H54 (cell line): ENCODE results near the gene NXPE3.

Experiments
- DNase-seq: peaks from one replicate; pipeline ENCODE4 v3.0.0; 2011; ENCODE audit warnings: low spot score, mixed read lengths; ENCODE audit not compliant: insufficient read length
- FAIRE-seq: peaks from 3 replicates; lab custom pipeline; 2011; peaks lifted over from hg19 to GRCh38; lab: Jason Lieb, UNC
- POLR2A ChIP-seq: IDR thresholded peaks from 2 replicates; pipeline ENCODE4 v1.6.1; 2011; ENCODE audit warnings: low read depth, mild to moderate bottlenecking, low read length

Gene NXPE3

GRCh38 chr3:101780661-101781060 is 1.6 kb downstream of the NXPE3 start:
- FAIRE-seq: peak; percentile 84
- no peak for TF ChIP-seq POLR2A
- DNase-seq: peak; percentile 26

GRCh38 chr3:101781166-101781565 is 2.2 kb downstream of the NXPE3 start:
- DNase-seq (no peak), FAIRE-seq (no peak)
- no peak for TF ChIP-seq POLR2A

DNA sequence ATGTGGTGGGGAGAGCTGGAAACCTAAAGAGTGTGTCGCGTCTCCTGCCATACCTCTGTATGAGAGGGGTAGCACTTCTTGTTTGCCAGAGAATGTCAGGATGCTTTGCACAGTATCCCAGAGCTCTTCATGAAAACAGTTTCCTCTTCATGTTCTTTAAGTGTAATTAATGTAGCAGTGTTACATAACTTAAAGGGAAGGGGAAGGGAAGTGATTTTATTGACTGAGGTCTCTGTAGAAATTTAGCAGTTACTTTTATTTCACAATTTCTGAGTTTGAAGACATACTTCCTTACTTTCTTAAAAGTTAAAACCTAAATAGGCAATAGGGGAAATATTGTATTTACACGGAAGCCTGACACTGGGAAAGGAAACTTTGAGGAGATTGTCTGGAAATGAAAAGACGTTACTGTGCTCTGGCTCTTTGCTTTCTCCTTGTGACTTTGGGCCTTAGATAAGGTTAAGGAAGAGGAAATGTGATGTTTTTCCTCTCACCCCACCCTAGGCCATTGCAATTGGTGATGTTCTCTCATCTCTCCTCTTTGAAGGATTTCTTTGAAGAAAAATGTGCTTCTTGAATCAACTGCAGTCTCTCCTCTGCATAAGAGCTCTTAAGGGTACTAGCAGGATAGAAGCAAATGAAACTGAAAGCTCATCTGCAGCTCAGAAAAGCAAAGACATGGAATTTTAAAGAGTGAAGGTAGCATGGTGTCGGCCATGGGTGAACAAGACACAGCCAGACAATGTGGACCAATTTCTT is 6.0 kb downstream of the NXPE3 start:
- DNase-seq (no peak), FAIRE-seq (no peak)
- TF ChIP-seq POLR2A: no peak

DNA sequence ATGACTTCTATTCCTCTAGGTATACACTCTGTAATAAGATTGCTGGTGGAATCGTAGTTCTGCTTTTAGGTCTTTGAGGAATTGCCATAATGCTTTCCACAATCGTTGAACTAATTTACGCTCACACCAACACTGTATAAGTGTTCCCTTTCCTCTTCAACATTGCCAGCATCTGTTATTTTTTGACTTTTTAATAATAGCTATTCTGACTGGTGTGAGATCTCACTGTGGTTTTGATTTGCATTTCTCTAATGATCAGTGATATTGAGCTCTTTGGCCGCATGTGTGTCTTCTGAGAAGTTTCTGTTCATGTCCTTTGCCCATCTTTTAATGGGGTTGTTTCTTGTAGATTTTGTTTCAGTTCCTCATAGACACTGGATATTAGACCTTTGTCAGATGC is 12.8 kb downstream of the NXPE3 start:
- no peak for TF ChIP-seq POLR2A
- FAIRE-seq: no peak
- DNase-seq: no peak

GRCh38 chr3:101796077-101796680 is 17.2 kb downstream of the NXPE3 start:
- peak; percentile 50 for FAIRE-seq

GRCh38 chr3:101801174-101801573 is 22.2 kb downstream of the NXPE3 start:
- TF ChIP-seq POLR2A: no peak
- DNase-seq (no peak), FAIRE-seq (no peak)

More at GRCh38 chr3:101796077-101796680, 17.2 kb downstream of the NXPE3 start:
- DNase-seq: no peak
- no peak for TF ChIP-seq POLR2A

DNA sequence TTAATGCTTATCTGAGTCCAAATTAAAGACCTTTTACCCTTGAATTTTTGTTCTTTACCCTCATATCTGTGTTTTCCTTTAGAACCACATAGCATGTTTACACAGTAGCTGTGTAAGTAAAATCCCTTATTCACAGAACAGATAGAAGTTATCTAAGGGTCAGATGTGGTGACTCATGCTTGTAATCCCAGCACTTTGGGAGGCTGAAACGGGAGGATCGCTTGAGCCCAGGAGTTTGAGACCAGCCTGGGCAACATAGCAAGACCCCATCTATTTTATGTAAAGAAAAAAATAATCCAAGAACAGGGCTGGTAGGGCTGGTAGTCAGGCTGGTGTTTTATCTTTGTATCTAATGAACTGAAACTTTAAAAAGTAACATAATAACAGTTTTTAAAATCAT is 23.2 kb downstream of the NXPE3 start:
- no peak for TF ChIP-seq POLR2A
- DNase-seq (no peak), FAIRE-seq (no peak)

GRCh38 chr3:101803173-101803782 is 24.3 kb downstream of the NXPE3 start:
- FAIRE-seq (peak; percentile 94), DNase-seq (no peak)

GRCh38 chr3:101803939-101804338 is 24.9 kb downstream of the NXPE3 start:
- FAIRE-seq (no peak), DNase-seq (no peak)
- no peak for TF ChIP-seq POLR2A

More at GRCh38 chr3:101803173-101803782, 24.3 kb downstream of the NXPE3 start:
- no peak for TF ChIP-seq POLR2A

DNA sequence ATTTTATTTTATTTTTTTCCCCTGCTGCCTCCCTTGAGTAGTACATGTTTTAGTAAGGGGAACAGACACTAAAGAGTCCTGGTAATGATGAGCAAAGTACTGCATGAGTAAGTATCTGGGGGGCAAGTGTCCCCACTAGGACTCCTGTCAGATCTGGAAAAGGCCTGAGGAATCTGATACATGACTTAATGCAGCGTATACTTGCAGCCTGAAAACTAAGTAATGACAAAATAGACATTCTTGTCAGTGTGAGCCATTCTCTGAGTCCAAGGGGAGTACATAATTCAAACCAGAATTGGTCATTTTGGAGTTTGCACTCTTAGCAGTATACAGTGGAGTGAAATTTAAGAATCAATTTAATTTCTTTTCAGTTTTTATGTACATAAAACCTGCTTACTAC is 27.5 kb downstream of the NXPE3 start:
- no peak for DNase-seq
- no peak for FAIRE-seq
- no peak for TF ChIP-seq POLR2A

DNA sequence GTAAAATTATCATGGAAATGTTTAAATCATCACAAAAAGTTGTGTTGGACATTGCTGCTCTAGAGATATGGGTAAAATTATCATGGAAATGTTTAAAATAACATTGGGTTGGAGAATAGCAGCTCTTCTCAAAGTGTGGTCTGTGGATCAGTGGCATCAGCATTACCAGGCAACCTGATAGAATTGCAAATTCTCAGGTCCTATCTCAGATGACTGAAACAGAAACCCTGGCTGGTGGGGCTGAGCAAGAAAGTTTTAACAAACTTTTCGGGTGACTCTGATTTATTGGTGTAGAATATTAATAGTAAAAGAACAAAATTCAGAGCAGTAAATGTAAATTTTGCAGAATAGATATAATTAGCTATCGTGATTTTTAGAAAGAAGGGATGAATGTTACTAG is 28.9 kb downstream of the NXPE3 start:
- DNase-seq (no peak), FAIRE-seq (no peak)
- no peak for TF ChIP-seq POLR2A

DNA sequence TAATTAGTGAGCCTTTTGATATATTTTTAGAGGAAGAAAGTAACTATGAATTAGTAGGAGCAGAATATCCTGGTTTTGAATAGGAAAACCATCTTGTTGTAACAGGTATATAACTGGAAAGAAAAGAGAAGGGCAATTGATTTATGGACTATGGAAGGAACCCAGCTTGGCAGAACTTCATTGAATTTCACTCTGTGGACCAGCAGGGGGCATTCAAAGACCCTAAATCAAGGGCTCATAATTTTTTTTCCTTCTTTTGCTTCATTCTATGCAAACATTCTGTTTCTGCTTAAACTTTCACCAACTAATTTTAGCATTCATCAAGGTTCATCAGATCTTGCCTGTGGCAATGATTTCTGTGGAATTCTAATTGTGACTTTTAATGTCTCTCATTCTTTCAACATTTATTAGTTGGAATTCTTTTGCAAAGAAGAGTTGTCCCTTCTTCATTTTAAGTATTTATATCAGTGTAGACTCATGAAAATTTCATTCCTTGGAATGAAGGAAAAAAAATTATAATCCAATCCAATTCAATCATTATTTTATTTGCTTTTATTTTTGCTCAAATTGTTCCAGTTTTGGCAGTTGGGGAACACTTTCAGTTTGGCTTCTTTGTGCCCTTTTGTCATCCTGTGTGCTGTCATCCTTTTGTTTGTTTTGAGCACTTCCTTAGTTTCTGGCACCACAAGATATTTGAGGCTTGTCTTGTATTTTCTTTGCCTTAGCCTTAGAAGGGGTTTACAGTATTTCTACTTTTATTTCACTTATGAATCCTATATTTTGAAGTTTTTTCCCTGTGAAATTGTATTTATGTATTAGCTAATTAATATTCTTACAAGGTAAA is 30.4 kb downstream of the NXPE3 start:
- TF ChIP-seq POLR2A: no peak
- FAIRE-seq: peak; percentile 76
- no peak for DNase-seq

DNA sequence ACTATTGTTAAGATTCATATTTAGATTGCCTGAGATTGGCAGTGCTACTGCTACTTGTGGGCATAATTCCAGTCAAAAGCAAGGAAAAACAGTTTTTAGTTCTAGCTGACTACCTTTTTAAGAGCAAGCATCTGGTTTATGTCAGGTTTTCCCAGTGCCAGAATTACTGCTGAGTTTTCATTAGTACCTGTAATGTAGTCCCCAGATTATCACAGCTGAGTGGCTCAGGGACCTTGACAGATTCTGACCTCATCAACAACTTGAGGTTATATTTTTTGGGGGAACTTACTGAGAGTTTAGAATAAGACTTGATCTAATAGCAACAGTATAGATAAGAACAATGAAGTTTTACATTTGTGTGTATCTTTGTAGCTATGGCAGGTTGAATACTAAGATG is 31.0 kb downstream of the NXPE3 start:
- peak; percentile 53 for FAIRE-seq
- TF ChIP-seq POLR2A: no peak
- DNase-seq: no peak

GRCh38 chr3:101811875-101812274 is 32.9 kb downstream of the NXPE3 start:
- FAIRE-seq (no peak), DNase-seq (no peak)
- TF ChIP-seq POLR2A: no peak
